ENCODE data around the gene TANC1.

Gene TANC1

DNA sequence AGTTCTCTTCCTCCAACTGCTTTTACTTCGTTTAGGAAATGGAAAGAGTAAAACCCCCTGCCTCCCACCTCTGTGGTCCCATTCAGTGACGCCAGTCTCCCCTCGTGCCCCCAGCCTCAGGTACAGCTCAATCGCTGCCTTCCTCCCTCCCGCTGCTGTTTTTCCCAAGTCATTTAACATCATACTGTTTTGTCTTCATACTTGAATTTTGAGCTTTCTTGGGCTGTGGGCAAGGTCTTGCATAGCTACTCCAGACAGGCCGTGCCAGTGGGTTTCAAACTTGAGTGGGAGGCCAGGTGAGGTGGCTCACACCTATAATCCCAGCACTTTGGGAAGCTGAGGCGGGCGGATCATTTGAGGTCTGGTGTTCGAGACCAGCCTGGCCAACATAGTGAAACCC, 155.3 kb downstream of the TANC1 start:
- TF ChIP-seq, protein P1, sequence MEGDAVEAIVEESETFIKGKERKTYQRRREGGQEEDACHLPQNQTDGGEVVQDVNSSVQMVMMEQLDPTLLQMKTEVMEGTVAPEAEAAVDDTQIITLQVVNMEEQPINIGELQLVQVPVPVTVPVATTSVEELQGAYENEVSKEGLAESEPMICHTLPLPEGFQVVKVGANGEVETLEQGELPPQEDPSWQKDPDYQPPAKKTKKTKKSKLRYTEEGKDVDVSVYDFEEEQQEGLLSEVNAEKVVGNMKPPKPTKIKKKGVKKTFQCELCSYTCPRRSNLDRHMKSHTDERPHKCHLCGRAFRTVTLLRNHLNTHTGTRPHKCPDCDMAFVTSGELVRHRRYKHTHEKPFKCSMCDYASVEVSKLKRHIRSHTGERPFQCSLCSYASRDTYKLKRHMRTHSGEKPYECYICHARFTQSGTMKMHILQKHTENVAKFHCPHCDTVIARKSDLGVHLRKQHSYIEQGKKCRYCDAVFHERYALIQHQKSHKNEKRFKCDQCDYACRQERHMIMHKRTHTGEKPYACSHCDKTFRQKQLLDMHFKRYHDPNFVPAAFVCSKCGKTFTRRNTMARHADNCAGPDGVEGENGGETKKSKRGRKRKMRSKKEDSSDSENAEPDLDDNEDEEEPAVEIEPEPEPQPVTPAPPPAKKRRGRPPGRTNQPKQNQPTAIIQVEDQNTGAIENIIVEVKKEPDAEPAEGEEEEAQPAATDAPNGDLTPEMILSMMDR (conservative IDR thresholded peaks at IDR 0.05), result no peak
- H3K27ac ChIP-seq, result peak overlapping the region; percentile 97

DNA sequence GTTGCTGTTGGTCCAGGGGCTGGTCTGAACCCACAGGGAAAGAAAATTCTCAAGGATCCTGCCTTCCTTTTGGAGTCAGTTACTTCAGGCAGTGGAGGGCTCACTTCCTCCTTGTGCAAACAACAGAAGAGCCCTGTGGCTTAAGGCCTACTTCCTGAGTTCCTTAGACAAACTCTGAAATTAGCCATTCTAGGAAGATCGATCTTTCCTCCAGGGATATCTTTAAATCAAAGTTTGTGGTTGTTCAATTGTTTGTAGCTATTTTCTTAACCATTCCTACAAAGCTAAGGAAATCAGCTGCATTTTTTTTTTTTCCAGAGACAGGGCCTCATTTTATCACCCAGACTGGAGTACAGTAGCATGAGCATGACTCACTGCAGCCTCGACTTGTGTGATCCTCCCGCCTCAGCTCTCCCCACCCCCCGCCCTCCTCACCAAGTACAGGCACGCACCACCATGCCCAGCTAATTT, 156.0 kb downstream of the TANC1 start:
- TF ChIP-seq, protein P1 (conservative IDR thresholded peaks at IDR 0.05), result no peak
- peak overlapping the region; percentile 97 for H3K27ac ChIP-seq

DNA sequence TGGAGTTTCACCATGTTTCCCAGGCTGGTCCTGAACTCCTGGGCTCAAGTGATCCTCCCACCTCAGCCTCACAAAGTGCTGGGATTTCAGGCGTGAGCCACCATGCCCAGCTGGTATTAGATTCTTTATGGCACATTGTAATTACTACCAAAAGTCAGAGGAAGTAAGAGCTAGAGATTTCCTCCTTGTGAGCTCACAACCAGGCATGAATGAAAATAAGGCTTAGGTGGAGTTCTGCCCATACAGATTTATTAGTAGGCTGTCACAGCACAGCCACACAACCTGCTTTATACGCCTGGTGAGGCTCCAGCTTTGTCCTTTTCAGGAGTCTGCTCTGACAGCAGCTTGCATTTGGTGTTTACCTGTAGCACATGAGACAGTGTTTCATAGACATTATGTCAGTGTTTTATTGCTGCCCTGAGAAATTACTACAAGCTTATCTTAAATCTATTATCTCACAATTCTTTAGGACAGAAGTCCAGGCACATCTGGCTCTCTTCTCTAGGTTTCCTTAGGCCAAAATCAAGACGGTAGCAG, 156.6 kb downstream of the TANC1 start:
- peak overlapping the region; percentile 97 for H3K27ac ChIP-seq
- TF ChIP-seq, protein P1 (conservative IDR thresholded peaks at IDR 0.05), result no peak

DNA sequence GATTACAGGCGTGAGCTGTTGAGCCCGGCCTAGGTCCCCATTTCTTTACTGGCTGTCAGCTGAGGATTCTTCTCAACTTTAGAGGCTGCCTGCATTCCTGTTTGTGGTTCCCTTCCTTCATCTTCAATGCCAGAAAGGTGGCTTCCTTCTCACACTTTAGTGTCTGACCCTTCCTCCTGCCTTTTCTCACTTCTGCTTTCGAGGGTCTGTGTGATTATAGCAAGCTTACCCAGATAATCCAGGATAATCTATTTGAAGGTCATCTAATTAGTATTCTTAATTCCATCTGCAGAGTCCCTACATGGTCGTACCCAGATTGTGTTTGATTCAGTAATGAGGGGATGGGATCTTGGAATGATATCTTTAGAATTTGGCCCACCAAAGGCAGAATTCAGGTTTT, 157.4 kb downstream of the TANC1 start:
- TF ChIP-seq, protein P1 (conservative IDR thresholded peaks at IDR 0.05), result no peak
- H3K27ac ChIP-seq, result peak overlapping the region; percentile 97

DNA sequence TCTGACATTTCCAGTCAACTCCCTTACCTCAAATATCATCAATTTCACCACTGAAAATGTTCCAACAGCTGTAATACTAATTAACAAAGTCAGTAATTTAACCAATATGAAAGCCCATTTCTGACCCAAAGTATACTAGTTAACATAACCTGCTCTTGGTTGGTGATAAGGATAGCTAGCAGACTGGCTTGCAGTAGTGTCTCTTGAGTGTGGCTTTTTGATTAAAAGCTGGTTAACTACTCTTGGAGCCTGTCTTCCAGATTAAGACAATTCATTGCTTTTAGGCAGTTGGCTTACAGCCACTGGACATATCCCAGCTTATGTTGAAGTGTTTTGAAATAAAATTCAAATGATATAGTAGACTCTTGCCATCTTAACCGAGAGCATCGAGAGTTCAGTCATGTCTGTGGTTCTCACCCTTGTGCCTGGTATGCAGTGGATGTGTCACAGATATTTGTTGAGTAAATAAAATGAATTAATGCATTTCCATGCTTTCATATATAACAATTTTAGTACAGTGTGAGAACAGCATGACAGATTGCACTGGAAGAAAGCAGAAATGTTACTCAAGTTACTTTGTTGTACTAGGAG, 158.1 kb downstream of the TANC1 start:
- TF ChIP-seq, protein P1 (conservative IDR thresholded peaks at IDR 0.05), result no peak

DNA sequence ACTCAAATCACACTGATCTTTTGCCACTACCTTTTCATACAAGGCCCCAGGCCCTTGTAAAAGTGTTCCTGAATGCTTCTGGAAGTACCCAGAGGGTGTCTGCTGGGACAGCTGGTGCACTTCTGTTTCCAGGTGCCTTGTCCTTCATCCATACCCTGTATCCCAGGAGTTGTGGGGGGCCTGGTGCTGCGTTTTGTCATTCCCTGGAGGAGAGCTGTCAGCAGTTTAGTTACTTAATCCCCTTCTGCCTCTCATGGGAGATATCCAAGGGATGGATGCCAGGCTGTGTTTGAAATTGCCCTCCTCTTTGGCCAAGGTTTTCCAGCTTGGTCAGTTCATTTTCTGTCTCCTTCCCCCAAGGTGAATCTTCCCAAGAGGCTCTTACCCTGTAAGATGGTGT, 159.8 kb downstream of the TANC1 start:
- TF ChIP-seq, protein P1 (conservative IDR thresholded peaks at IDR 0.05), result no peak
- H3K27ac ChIP-seq, result no peak overlapping the region

More for the DNA sequence above, 158.1 kb downstream of the TANC1 start:
- H3K27ac ChIP-seq, result no peak overlapping the region

DNA sequence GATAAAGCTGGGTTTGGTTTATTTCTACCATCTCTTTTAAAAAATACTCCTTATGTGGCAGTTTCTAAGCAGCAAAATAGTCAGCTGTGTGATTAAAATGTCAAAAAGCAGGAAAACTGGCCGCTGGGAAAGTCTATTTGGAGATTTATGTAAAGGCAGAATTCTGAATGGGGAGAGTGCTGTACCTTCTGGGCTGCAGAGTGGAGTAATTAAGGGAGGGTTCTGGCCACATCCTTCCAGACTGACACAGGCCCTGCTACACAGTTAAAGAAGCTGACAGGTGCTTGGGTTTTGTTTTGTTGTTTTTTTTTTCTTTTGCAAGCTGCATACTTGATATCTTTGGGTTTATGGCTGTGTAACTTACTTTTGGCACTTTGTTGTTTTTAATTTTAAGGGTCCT, 160.8 kb downstream of the TANC1 start:
- TF ChIP-seq, protein P1 (conservative IDR thresholded peaks at IDR 0.05), result no peak
- H3K27ac ChIP-seq, result peak overlapping the region; percentile 76; the same call in 1 of the 2 replicates

Data from VCaP (cell line).